Right hindlimb (tissue), 1 donor: ENCODE results near the gene USB1.
"Not testable (repeated sequence)": the region's sequence is repeated elsewhere in the genome, so short reads cannot be mapped to it uniquely, and the experiment has no call there.

Experiments used
- DNase-seq: peaks from one replicate; pipeline ENCODE4 v3.0.0-alpha.2; 2018

Gene USB1

DNA sequence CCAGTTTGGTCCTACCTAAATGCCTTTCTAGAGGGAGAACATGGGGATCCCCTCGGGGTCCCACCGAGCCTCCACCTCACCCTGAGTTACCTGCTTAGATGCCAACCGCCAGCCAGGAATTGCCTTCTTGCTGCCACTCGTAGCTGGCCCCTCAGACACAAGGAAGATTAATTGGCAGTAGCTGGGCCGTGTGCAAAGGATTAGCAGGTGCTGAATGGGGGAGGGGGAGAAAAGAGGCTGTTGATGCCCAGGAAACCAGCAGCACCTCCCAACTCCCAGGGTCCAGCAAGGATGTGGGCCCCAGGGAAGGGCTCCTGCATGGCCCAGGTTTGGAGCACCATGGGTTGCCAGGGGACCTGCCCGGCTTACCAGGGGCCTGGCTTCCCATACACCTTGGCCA, 30.2 kb upstream of the USB1 start, which contains the start of gene CNGB1:
TSS of gene CNGB1 (minus strand) at position 159 of the 400 bp plus-strand sequence. CDS start 3,842 bp downstream, outside the sequence.
- DNase-seq, result no peak

DNA sequence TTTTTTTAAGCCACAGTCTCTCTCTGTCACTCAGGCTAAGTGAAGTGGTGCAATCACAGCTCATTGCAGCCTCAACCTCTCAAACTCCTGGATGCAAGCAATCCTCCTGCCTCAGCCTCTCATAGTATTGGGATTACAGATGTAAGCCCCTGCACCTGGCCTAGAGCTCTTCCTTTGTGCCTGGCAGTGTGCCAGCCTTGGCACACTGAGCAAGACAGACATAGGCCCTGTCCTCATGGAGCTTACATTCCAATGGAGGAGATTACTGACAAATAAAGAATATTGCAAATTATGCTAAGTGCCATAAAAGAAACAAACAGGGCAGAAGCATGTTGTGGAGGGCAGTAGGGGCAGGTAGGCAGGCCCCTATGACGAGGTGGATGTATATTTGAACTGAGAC, 29.4 kb upstream of the USB1 start:
- DNase-seq, result no peak

DNA sequence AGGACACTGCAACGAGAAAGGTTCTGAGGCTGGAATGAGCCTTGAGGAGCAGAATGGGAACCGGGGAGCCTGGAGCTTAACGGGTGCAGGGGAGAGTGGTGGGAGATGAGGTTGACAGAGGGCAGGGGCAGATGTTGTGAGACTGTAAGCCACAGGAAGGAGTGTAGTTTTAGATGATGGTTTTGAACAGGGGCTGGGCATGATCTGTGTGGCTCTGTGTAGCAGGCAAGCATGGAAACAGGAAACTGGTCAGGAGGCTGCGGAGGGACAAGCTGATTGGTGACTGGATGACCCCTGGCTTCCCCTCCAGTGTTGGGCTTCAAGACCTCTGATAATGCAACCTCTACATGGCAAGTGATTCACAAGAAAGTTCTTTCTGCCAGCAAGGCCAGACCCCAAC, 28.9 kb upstream of the USB1 start:
- DNase-seq, result no peak

DNA sequence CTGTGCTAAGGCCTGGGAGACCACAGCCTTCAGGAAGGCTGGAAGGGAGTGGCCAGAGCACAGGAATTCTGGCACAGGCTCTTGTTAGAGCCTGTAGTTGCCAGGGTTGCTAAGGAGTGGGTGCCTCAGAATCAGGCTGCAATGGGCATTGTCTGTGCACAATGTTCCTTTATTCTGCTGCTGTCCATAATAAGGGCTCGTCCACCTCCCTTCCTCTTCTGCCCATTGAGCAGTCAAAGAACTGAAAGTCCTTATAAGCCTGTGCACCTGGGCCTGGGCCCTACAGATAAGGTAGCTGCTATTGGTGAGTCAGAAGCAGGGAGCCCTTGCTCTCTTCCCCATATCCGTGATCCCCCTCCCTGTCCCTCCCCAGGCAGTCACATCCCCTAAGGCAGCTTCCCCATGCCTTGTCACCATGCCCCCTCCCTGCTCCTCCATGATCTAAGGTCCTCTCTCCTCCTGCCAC, 24.8 kb upstream of the USB1 start:
- no peak for DNase-seq

DNA sequence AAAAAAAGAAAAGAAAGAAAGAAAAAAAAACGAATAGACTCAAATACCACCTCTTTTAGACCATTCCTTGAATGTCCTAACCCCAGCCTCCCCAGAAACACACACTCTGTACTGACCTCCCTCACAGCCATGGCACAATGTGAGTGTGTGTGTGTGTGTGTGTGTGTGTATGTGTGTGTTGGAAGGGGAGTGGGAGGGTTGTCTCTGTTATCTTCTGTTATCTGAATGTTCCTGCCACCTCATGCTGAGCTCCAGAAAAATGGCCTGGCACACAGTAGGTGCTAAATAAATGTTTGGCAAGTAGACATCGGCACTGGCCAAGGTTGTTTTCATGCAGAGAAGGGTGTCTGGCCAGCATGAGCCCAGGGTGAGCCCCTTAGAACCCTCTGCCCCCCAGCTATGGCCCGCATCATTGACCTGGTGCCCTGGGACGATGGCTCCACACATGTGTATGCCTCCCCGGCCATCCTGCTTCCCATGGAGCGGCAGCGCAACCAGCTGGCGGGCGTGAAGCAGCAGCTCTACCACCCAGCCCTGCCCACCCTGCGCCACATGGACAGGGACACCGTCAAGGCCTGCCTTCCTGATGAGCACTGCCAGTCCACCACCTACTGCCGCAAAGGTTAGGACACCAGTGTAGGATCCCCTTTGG, 23.7 kb upstream of the USB1 start:
- DNase-seq, result no peak

DNA sequence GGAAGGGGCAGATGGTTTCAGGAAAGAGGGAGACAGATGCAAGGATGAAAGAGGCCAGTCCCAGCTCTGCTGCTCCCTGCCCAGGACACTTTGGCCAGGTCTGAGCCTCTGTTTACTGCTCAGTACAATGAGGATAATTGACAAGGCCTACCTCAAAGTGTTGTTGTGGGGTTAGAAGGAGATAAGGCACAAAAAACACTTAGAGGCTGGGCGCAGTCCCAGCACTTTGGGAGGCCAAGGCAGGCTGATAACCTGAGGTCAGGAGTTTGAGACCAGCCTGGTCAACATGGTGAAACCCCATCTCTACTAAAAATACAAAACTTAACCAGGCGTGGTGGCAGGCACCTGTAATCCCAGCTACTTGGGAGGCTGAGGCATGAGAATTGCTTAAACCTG, 23.1 kb upstream of the USB1 start:
- not testable (repeated sequence) for DNase-seq

DNA sequence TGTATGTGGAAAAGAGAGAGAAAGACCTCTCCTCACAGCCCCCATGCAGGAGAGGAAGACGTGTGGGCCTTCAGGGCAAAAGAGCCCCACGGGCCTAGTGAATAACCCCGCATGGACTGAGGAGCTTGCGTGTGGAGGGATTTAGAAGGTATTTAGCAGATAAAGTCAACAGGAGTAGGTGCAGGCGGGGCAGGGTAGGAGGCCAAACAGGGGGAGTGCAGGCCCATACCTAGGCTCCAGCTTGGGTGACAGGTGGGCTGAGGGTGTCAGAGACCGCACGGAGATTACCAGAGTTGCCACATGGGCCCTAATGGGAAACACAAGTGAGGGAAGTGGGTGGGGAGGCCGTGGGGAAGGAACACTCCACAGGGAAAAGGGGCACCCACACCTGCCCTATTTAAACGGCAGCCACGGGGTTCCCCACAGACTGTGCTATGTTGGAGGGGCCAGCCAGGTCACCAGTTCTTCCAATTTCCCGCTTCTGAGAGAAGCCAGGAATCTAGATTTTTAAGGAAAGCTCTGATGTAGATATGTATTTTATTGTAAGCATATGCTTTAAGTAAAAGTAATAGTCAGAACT, 22.1 kb upstream of the USB1 start:
- no peak for DNase-seq

DNA sequence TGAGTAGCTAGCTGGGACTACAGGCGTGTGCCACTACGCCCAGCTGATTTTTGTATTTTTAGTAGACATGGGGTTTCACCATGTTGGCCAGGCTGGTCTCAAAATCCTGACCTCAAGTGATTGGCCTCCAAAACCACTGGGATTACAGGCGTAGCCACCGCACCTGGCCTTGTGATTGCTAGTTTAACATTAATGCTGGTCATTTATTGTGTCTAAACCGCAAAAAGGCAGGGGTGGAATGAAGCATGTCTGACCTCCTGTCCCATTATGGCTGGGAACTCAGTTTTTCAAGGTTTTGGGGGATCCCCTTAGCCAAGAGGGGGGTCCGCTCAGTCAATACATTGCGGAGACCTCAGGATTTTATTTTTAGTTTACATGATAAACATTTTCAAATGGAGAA, 19.6 kb upstream of the USB1 start:
- DNase-seq, result no peak

DNA sequence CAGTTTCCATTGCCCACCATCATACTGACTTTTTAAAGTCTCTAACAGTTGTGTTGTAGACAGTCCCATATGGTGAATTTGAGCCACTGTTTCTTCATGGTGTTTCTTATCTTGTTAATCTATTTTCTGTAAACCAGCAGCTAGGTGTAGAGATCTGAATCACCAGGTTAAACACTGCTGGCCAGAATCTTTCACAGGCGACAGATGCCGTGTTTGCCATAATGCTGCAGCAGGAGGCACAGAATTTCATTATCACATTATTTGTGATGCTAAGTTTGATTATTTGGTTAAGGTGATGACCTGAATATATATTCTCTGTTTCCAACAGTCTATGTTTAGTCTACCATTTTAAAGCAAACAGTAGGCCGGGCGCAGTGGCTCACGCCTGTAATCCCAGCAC, 18.8 kb upstream of the USB1 start:
- DNase-seq, result no peak

DNA sequence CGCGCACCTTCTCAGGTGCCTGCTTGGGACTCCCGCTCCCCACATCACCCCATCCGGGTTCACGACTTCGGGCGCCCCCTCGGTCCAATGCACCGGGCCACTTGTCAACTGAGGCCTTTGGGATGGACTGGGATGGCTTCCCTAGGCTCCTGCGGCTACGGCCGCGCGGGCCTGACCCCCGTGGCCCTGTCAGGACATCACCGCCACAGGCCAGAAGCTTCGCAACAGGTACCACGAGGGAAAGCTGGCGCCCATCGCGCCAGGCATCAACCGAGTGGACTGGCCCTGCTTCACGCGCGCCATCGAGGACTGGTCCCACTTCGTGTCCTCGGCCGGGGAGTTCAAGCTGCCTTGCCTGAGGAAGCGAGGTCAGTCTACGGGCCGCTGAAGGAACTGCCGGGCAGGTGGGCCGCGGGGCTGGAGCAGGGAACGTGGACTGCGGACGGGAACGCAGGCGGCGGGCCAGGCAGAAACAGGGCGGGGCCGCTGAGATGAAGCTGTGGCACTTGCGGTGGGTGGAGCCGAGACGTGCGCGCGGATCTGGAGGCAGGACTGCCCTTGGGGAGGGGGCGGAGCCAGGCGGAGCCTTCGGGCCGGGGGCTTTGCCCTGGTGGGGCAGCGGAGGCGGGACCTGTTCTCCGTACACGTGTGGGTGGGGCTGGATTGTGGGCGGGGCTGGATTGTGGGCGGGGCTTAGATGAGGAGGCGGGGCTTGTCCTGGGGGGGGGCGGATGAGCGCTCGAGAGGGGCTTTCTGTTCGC, 16.6 kb upstream of the USB1 start:
- peak; percentile 87 for DNase-seq

DNA sequence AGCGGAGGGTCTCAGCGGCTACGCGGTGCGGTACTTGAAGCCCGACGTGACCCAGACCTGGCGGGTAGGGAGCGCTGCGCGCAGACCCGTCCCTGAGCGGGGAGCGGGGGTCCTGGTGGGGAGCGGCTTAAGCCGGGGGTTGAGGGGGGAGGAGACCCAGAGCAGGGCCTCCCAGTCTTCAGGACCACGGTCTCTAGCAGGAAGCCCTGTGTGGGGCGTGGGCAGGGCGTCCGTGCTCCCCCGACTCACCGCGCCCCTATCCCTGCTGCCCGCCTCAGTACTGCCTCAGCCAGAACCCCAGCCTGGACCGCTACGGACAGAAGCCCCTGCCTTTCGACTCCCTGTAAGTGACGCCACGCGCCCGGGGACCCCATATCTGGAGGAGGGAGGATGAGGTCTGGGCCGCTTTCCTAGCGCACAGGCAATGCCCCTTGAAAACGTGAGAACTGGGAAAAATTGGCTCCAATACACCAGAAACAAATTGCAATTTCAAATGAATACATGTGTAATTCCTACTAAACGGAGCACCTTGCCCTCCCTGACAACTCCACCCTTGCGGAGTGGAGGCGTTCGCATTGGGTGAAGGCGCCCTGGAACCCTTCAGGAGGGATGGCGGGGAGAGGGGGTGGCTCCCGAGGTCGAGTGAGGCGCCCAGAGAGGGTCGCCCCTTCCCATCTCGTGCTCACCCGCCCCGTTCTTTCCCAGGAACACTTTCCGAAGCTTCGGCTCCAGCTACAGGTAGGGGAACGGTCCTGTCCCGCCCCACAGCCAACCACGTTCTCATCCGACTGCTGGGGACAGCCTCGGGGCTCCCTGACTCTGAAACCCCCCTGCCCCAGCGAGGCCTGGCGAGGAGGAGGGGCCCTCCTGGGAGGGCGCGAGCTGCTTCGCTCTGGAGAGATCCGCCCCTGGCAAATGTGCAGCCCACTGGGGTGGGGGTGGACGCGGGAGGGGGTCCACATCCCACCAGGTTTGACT, 15.7 kb upstream of the USB1 start:
- DNase-seq, result no peak

DNA sequence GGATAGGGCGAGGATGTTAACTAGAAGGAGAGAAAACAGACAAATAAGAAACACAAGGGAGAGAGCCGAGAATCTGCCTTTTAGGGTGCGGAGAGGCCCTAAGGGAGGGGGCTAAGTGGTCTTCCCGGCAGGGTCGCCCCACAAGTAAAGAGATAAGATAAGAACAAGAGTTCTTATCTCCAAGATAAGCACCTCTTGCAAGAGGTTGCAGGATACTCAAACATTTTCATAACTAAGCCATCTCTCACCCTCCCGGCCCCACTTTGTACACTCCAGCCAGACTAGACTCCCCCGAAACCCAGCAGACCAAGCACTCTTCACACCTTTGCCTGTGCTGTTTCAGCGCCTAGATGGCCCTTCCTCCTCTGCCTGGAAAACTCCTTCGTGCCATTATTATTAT, 15.0 kb upstream of the USB1 start:
- no peak for DNase-seq

DNA sequence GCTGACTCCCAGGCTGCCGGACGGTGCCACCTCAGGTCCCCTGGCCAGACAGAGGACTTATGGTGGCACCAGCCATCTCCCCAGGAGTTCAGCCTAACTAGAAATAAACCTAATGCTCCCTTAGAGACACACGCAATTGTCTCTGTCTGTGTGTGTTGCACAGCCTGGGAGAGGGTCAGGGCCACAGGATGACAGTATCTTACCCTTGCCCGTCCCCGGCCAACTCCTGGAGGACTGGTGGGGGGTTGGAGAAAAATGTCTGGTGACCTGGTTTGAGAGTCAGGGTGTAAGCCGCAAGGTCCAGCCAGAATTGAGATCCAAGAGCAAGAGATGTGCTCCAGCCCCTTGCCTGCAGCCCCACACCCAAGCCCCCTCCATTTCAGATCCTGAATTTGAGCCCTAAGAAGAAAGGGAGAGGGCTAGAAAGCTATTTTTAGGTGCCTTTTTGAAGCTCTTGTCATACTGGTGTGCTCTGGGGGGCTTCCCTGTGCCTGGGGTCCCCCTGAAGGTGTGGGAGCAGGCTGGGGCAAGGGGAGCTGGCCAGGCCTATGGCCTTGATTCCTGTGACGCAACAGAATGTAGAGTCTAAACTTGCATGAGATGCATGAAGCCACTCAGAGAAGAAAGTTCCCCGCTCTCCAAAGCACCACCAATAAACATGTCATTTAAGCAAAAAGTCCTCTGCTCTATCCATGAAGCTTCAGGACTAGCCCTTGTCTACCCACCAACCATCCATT, 13.6 kb upstream of the USB1 start:
- DNase-seq, result no peak

DNA sequence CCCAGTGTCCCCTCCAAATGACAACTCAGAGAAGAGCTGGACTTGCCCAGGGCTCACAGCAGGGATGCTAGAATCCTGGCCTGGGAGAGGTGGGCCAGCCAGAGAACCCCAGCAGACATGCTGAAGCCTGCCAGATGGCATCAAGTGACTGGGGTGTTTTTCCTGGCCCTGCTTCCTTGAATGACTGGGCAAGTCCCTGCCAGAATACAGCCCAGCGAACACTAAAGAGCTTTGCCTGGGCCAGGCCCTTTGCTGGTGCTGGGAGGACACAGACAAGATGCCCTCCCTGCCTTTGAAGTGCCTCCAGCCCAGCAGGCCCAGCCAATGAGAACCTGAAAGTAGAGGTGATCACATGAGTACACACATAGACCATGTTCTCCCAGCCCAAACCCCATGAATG, 12.3 kb upstream of the USB1 start:
- no peak for DNase-seq

DNA sequence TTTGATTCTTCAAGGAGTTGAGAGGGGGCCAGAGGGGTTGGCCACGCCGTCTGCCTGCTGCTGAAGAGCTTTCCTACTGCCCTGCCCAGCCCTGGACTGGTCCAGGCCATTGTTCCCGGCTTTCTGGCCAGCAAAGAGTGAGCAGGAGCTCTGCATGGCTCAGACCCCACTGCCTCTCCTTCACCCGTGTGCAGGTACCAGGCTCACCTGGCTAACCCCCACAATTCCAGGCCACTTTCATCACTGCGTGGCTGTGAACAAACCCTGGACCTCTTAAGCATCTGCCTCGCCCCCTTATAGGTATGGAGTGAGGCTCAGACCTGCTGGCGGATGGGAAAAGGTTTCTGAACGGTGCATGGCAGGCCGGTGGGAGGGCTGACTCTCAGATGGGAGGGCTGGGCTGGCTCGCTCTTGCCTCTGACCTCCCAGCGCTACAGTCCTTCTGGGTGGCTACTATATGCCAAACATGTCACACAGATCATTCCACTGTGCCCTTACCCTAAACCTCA, 9.6 kb upstream of the USB1 start:
- DNase-seq, result no peak

DNA sequence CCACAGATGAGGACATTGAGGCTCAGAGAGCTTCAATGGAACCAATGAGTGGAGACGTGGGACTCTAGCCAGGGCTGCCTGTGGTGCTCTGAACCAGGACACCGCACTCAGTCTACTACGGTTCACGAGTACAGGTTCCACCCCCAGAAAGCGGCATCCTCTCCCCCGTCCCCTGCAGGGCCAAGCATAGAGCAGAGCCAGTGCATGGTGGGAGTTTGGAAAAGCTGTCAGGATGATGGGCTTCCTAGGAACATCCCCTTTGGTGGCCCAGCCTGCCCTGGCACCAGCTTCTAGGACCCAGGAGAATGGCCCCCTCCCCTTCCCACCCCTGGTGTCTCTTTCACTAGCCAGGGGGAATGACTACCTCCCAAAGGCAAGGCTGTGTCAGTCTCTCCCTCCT, 9.1 kb upstream of the USB1 start:
- DNase-seq, result no peak

DNA sequence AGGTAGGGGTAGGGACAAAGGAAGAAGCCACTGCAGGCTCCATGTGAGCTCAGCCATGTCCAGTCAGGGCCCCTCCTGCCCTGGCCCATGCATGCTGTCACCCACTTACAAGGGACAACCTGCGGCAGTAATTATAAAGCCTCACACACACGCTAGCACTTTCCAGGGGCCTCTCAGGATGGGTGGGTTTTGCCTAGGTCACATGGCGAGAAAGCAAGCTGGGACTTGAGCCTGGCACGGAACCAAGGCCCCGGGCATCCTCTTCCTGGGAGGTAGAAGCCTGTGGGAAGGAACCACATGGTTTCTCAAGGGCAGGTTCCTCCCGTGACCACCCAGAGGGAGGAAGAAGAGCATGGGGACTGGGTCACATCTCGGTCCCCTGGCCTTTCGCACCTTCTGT, 7.8 kb upstream of the USB1 start:
- DNase-seq, result no peak

DNA sequence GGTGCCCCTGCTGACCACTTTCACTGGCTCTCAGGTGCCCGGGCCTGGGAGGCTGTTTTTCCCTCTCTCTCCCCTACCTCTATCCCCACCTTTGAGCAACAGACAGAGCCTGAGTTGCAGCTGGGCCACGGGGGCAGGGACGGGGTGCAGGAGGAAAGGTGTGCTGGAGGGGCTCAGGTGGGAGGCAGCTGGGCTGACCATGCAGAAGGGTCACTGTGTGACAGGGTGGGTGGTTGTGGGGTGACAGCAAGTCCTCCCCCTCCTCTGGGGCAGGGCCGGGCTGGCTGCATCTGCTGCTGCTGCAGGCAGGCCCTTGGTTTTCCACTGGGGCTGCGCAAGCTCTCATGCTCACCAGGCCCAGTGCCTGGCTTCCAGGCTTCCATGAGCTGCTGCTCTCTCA, 7.3 kb upstream of the USB1 start:
- no peak for DNase-seq

DNA sequence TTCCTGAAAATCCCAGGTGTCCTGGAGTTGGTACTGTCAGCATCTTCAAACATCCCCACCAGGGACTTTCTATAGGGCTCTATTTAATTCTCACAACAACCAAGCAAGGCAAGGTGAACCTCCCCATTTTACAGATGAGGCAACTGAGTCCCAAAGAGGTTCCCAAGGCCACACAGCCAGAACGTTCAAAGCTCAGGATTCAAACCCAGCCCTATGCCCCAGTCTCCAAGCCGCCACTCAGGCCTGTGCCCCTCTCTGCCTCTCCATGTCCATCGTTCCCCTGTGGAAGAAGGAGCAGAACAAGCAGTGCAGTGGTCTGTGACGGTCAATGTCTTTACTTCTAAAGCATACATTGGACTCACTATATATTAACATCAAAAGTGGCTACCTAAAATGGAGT, 6.8 kb upstream of the USB1 start:
- DNase-seq, result no peak

DNA sequence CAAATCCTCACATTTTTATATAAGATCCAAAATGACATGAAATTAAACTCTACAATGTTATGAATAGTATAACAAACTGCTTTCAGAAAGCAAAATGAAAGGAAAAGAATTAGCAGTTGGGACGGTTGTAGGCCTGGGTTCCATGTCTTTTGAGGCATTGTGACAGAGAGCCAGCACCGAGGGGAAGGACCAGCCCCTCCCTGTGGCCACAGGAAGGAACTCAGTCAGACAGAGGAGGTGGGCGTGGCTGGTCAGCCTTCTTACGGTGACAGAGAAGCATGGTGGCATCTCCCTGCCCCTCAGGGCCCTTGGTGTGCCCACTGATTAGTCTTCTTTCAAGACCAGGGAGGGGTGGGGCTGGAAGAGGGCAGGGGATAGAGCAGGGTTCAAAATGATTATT, 6.4 kb upstream of the USB1 start:
- DNase-seq, result no peak

DNA sequence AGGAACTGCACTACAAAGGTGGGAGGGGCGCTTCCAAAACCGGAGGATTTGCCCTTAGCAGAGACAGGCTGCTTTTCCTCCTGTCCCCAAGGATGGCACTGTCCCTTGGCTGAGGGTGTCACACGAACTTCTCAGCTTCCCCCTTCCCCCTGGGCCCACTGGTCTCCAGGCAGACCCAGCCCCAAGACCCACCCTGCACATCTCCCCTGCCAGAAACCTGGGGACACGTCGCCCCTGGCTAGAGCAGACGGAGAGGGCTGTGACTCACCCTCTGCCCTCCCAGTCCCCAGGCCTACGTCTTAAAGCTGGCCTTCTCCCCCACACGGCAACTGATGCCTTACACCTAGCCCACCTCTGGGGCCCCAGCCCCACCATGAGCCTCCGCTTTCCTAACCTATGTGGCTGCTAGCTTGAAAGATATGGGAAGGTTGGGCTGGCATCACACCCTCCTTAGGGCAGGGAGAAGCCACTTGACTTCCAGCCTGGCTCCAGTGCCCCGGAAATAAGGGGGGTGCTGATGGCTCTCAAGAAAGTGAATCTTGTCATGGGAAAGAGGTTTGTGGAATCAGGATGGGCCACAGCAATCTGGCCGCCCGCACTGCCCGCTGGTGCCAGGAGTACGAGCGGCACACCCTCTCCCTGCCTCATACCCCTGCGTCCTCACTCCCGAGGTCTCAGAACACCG, 5.3 kb upstream of the USB1 start:
- DNase-seq, result no peak
